ENCODE measurements around the gene KCNAB2.

KCNAB2 gene

GRCh38 chr1:6045561-6045960, at the start of gene KCNAB2:
Gene KCNAB2, plus strand, starts transcription at chr1:6045888. Its CDS starts 5,649 bp downstream, at chr1:6051537.
- no peak for DNase-seq (ENCODE audit: low spot score)

GRCh38 chr1:5996641-5997270, 48.9 kb upstream of the KCNAB2 start:
- no peak for DNase-seq (ENCODE audit: low spot score)

GRCh38 chr1:5997316-5997715, 48.4 kb upstream of the KCNAB2 start:
- no peak for DNase-seq (ENCODE audit: low spot score)

- DNase-seq (ENCODE audit: low spot score): no peak
Measured at GRCh38 chr1:5998051-5998905, 47.4 kb upstream of the KCNAB2 start.

- DNase-seq (ENCODE audit: low spot score): no peak
Measured at GRCh38 chr1:5998906-5999301, 46.8 kb upstream of the KCNAB2 start.

- no peak for DNase-seq (ENCODE audit: low spot score)
Measured at GRCh38 chr1:5999711-6000443, 45.8 kb upstream of the KCNAB2 start.

DNA sequence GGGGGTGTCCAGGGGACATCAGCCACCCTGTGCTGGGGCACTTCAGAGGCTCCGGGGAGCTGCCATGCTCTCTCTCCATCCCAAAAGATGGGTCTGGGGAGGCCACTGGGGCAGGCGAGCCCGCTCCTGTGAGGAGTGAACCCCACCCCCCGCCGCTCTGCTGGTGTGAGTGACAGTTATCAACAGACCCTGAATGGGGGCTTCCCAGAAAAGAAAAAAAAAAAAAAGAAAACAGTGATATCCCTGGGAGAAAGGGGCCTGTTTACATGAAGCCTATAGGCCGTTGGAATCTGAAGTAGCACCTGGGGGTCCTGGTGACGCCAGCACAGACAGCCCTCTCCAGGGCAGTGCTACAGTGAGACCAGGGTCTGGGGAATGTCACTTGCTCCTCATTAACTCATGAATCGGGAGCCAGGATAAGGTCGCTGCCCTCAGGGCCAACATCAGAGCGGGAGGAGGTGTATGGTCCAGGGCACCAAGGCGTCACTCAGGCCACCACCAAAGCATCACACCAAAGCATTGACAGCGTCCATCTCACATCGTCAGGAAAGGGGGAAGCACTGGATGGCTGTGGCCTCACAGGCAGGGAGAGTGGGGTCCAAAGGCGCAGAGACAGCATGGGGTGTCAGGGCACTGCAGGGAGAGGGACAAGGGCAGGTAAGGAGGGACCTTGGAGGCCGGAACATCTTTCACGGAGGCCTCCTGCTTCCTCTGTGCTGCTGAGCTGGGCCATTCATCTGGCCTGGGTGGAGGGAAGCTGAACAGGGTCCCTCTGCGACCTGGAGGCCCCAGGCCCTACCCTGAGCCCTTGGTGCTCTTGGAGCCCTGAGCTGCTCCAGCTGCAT, 45.0 kb upstream of the KCNAB2 start:
- no peak for DNase-seq (ENCODE audit: low spot score)

- peak; percentile 17 for DNase-seq (ENCODE audit: low spot score)
Measured at GRCh38 chr1:6001992-6002576, 43.6 kb upstream of the KCNAB2 start.

DNA sequence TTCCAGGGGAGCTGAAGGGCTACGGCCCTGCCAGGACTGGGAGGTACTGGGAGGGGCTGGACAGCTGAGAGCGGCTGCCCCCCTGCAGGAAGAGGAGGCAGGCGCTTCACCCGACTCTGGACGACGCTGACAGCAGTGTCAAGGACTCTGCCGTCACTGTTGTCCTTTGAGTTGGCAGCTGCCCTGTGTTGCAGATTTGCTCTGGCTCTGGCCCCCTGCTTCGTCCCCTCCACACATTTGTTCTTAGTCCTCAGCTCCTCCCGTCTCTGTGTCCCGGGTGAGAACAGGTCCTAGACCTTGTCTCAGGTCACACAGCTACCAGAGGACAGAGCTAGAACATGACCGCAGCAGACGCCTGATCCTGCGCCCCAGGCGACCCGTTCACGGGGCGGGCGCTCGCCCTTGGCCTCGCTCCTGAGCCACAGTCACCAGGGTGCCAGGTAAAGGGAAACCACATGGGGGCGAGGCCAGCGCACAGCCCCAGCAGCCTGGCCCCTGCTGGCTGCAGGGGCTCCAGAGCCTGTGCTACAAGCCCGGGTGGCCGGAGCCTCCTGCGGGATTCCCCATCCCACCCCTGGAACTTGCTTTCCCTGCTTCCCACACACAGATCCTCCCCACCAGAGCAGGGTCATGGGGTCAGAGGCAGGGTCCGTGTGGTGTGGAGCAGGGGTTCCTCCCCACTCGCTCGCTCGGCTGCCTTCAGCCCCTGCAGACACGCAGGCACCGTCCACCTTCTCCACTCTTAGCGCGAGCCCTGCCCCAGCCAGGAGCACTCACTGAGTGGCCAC, 42.8 kb upstream of the KCNAB2 start:
- no peak for DNase-seq (ENCODE audit: low spot score)

DNA sequence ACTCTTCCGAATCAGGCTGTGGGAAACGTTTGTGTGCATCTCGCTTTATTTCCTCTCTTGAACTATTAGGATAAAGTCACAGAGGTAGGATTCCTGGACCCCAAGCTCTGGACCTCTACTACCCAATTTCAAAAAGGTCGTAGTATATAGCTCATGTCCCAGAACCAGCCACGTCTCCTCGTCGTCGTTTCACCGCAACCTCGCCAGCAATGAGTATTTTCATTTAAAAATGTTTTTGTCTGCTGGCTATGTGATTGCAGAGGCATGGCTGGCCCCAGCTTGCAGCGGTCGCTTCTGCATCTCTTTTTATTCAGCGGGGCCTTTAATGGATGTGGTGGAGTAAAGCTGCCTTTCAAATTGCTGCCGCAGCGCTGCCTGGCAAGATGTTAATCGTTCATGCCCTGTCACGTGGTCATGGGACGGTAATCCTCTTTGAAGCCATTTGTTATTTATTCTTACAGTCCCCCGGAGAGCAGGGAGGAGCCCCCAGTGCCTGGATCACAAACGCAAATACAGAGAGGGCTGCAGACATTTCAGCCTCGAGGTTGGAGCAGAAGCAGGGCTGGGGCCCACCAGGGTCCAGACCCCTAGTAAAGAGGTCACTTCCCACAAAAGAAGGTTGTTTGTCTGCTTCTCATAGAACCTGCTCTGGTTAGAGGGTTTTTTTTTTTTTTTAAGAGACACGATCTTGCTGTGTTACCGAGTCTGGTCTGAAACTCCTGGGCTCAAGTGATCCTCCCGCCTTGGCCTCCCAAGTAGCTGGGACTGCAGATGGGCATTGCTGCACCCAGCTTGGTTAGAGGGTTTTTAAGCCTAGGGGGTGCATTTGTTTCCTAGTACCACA, 41.9 kb upstream of the KCNAB2 start:
- DNase-seq (ENCODE audit: low spot score): no peak

DNA sequence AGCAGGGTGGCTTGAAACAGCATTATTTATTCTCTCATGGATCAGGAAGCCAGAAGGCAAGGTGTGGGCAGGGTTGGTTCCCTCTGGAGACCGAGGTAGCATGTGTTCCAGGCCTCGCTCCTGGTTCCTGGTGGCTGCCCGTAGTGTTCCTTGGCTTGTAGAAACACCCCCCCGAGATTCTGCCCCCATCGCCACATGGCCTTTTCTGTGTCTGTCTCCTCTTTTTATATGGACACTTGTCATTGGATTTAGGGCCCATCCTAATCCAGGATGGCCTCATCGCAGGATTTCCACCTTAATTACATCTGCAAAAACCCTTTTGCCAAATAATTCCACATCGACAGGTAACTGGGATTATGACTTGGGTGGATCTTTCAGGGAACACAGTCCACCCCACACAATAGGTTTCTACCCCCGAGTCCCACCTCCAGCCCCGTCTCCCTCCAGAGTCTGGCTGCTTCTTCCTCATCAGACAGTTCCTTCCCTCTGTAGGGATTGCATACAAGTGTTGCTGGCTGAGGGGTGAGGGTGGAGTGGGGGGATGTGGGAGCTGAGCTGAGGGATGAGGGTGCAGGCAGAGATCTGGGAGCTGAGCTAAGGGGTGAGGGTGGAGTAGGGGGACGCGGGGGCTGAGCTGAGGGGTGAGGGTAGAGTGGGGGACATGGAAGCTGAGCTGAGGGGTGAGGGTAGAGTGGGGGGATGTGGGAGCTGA, 41.1 kb upstream of the KCNAB2 start:
- no peak for DNase-seq (ENCODE audit: low spot score)

- DNase-seq (ENCODE audit: low spot score): no peak
Measured at GRCh38 chr1:6005276-6005917, 40.3 kb upstream of the KCNAB2 start.

GRCh38 chr1:6006882-6007281, 38.8 kb upstream of the KCNAB2 start:
- no peak for DNase-seq (ENCODE audit: low spot score)

GRCh38 chr1:6007318-6008083, 38.2 kb upstream of the KCNAB2 start:
- DNase-seq (ENCODE audit: low spot score): no peak

GRCh38 chr1:6008084-6008415, 37.6 kb upstream of the KCNAB2 start:
- no peak for DNase-seq (ENCODE audit: low spot score)

- no peak for DNase-seq (ENCODE audit: low spot score)
Measured at GRCh38 chr1:6008696-6009095, 37.0 kb upstream of the KCNAB2 start.

GRCh38 chr1:6009120-6010040, 36.3 kb upstream of the KCNAB2 start:
- no peak for DNase-seq (ENCODE audit: low spot score)

Data from LoVo (cell line).